DOHH2 (cell line): ENCODE results near the gene ZNF862.

Source experiments
- EZH2phosphoT487 ChIP-seq: fragments of 200-600 bp; sonication (generic); IDR thresholded peaks from 2 replicates; pipeline ENCODE4 v1.6.1; 2017; ENCODE audit warnings: borderline replicate concordance, mild to moderate bottlenecking, antibody characterized with exemption, low read length, moderate library complexity, mixed read lengths
- TF ChIP-seq, protein P1 (sequence below): fragments of 200-600 bp; sonication (generic); IDR thresholded peaks from one replicate; pipeline ENCODE4 v1.5.1; 2014; ENCODE audit warnings: antibody characterized with exemption, mild to moderate bottlenecking, low read depth, low read length; ENCODE audit not compliant: poor library complexity, severe bottlenecking

- TF ChIP-seq, protein P1, sequence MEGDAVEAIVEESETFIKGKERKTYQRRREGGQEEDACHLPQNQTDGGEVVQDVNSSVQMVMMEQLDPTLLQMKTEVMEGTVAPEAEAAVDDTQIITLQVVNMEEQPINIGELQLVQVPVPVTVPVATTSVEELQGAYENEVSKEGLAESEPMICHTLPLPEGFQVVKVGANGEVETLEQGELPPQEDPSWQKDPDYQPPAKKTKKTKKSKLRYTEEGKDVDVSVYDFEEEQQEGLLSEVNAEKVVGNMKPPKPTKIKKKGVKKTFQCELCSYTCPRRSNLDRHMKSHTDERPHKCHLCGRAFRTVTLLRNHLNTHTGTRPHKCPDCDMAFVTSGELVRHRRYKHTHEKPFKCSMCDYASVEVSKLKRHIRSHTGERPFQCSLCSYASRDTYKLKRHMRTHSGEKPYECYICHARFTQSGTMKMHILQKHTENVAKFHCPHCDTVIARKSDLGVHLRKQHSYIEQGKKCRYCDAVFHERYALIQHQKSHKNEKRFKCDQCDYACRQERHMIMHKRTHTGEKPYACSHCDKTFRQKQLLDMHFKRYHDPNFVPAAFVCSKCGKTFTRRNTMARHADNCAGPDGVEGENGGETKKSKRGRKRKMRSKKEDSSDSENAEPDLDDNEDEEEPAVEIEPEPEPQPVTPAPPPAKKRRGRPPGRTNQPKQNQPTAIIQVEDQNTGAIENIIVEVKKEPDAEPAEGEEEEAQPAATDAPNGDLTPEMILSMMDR: no peak
- TF ChIP-seq EZH2phosphoT487: no peak
These were observed 13.2 kb upstream of the ZNF862 start for GRCh38 chr7:149824748-149825566.
